22Rv1 (cell line): ENCODE measurements around the gene SARDH.

Experiments
- H3K27ac ChIP-seq: fragments of 450-650 bp; 2 replicates; pipeline ENCODE4 v1.5.1; 2017
- ZFX ChIP-seq: fragments of 450-650 bp; IDR thresholded peaks from 2 replicates; pipeline ENCODE4 v1.6.1; 2017; ENCODE audit warnings: antibody characterized with exemption, borderline replicate concordance
- TF ChIP-seq, protein P1 (sequence below): fragments of 450-650 bp; IDR thresholded peaks from 2 replicates; pipeline ENCODE4 v1.5.1; 2017; ENCODE audit warnings: mild to moderate bottlenecking

The SARDH gene

DNA sequence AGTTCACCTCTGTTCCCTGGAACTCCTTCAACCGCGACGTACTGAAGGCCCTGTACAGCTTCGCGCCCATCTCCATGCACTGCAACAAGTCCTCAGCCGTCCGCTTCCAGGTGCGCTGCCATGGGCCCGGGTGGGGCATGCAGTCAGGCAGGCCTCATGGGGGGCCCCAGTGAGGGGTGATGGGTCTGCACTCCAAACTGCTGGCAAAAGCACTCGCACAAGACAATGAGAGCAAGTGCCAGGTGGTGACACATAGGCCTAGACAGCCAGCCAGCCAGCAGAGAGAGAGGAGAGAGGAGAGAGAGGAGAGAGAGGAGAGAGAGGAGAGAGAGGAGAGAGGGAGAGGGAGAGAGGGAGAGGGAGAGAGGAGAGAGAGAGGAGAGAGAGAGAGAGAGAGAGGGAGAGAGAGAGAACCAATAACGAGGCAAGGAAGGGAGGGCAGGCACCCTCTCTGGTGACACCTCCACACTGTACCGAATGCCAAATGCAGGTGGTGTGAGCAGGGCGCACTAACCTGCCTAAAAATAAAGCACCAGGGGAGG is 81.0 kb downstream of the SARDH start:
- TF ChIP-seq, protein P1, sequence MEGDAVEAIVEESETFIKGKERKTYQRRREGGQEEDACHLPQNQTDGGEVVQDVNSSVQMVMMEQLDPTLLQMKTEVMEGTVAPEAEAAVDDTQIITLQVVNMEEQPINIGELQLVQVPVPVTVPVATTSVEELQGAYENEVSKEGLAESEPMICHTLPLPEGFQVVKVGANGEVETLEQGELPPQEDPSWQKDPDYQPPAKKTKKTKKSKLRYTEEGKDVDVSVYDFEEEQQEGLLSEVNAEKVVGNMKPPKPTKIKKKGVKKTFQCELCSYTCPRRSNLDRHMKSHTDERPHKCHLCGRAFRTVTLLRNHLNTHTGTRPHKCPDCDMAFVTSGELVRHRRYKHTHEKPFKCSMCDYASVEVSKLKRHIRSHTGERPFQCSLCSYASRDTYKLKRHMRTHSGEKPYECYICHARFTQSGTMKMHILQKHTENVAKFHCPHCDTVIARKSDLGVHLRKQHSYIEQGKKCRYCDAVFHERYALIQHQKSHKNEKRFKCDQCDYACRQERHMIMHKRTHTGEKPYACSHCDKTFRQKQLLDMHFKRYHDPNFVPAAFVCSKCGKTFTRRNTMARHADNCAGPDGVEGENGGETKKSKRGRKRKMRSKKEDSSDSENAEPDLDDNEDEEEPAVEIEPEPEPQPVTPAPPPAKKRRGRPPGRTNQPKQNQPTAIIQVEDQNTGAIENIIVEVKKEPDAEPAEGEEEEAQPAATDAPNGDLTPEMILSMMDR, result no peak
- TF ChIP-seq ZFX, result no peak
- H3K27ac ChIP-seq, result no peak overlapping the region

DNA sequence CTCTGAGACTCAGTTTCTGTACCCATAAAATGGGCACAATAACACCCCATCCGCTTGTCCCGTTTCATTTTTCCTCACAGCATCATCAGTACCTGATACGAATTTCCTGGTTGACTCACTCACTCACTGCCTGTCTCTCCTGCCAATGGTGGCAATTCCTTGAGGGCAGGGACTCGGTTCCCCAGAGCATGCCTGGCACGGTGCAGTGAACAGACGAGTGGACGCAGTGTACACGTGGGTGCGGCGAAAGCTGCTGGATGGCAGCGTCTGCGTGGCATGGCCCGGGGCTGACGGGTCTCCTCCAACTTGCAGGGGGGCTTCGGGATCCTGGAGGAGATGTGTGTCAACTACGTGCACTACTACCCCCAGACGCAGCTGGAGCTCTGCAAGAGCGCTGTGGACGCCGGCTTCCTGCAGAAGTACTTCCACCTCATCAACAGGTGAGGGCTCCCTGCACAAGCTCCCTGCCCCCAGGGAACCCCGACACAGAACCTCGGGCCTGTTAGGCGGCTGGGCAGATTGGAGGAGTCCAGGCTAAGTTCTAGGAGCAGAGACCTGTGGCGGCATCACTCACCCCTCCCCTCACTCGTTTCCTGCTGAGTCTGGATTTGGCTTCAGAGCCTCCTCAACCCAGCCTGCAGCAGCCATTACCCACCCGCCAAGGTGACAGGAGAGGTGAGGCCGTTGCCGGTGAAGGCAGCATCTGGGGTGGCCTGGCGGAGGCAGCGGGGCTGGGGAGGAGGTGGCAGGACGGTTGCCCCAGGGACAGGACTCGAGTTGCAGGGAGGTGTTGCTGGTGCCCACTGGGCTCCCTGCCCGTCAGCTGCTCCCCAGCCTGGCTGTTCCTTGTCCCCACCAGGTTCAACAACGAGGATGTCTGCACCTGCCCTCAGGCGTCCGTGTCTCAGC is 81.7 kb downstream of the SARDH start:
- TF ChIP-seq, protein P1, result no peak
- no peak for TF ChIP-seq ZFX
- no peak overlapping the region for H3K27ac ChIP-seq

DNA sequence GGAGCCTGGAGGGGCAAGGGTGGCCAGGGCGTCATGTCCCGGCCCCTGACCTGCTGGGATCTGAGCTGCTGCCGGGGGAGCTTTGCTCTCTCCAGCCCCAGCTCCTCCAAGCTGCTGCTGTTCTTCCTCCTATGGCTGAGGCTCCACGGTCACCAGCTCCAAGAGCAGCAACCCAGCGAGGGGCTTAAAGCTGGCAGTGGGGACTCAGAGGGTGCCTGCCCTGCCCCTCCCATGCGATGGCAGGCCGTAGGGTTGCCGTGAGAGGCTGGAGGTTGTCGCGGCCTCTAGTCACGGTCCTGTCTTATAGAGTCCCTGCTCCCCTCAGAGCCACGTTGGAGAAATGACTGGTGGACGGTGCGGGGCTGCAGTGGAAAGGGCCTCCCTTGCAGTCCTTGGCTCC is 82.5 kb downstream of the SARDH start:
- H3K27ac ChIP-seq, result no peak overlapping the region
- TF ChIP-seq, protein P1, result no peak
- no peak for TF ChIP-seq ZFX

DNA sequence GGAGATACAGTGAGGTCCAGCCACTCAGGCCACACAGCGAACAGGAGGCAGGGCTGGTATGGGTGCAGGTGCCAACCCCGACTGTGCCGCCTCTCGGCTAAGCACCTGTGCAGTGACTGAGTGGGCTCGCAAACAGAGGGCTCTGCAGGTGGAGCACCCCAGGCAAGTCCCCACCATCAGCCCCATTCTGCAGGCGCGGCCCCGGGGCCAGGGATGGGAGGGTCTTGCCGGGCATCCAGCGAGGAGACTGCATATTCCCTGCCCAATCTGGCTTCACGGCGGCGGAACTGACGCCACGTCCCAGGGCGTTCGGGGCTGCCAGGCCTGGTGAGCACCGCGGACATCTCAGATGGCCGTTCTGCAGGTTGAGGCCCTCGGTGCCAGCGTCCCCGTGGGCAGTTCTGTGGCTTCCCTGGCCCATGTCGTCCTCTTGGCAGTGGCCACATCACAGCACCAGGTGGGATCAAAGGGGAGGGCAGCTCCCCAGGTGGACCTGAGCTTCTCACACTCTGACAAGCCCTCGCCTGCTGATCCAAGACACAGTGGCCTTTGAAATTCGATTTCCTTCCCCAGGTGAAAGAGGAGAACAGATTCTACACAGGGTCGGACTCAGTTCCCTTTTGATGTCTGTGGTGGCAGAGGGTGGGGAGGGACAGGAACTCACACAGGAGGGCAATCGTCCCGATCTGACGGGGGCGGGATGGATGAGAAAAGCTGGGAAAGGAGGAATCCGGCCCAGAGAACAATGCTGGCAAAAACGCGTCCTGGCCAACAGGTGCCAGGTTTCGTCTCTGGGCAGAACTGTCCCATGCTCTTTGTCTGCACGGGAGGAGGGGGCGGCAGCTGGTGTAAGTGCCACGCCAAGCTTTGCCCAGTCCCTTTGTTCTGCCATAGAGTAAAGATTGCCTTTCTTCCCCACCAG is 83.2 kb downstream of the SARDH start:
- TF ChIP-seq, protein P1, result no peak
- H3K27ac ChIP-seq, result no peak overlapping the region

- H3K27ac ChIP-seq, result no peak overlapping the region
- TF ChIP-seq, protein P1, result no peak
- no peak for TF ChIP-seq ZFX
Observed at GRCh38 chr9:133653638-133654037, 84.5 kb downstream of the SARDH start.

DNA sequence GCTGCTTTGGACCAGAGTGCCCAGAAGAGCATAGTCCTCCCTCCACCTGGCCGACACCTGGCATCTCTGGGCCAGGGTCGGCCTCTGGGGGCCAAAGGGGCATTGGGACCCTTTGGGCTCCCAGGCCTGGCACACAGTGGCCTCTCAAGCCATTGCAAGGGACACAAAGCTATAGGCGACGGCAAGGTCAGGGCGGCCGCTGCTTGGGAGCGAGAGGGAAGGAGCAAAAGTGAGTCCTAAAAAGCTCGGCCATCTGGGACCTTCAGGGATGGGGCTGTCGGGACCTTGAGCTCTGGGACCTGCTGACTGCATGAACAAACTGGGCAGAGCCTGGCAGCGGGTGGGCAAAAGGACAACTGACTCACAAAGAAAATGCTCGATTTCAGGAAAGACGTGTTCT is 88.1 kb downstream of the SARDH start:
- no peak for TF ChIP-seq ZFX
- TF ChIP-seq, protein P1, result no peak
- no peak overlapping the region for H3K27ac ChIP-seq
